ENCODE measurements around the gene ARL2BP.

Gene ARL2BP

GRCh38 chr16:57235128-57236021 is 9.7 kb upstream of the ARL2BP start:
- DNase-seq (ENCODE audit: low read depth in 2 of 3, low spot score in 2 of 3) = no peak

- DNase-seq (ENCODE audit: low read depth in 2 of 3, low spot score in 2 of 3) = no peak
These were observed 9.1 kb upstream of the ARL2BP start for GRCh38 chr16:57236022-57236350.

- no peak for DNase-seq (ENCODE audit: low read depth in 2 of 3, low spot score in 2 of 3)
These were observed 6.4 kb upstream of the ARL2BP start for GRCh38 chr16:57238682-57239081.

GRCh38 chr16:57239107-57239506 is 6.0 kb upstream of the ARL2BP start:
- DNase-seq (ENCODE audit: low read depth in 2 of 3, low spot score in 2 of 3) = no peak

GRCh38 chr16:57240851-57241250 is 4.2 kb upstream of the ARL2BP start:
- DNase-seq (ENCODE audit: low read depth in 2 of 3, low spot score in 2 of 3) = no peak

- DNase-seq (ENCODE audit: low read depth in 2 of 3, low spot score in 2 of 3) = no peak
These were observed 2.4 kb upstream of the ARL2BP start for GRCh38 chr16:57242650-57243049.

- DNase-seq (ENCODE audit: low read depth in 2 of 3, low spot score in 2 of 3) = no peak
These were observed 644 bp upstream of the ARL2BP start for GRCh38 chr16:57244463-57244766.

- no peak for DNase-seq (ENCODE audit: low read depth in 2 of 3, low spot score in 2 of 3)
These were observed 534 bp downstream of the ARL2BP start for GRCh38 chr16:57245472-57246113.

GRCh38 chr16:57251352-57251751 is 6.3 kb downstream of the ARL2BP start:
- no peak for DNase-seq (ENCODE audit: low read depth in 2 of 3, low spot score in 2 of 3)

- DNase-seq (ENCODE audit: low read depth in 2 of 3, low spot score in 2 of 3) = no peak
These were observed 7.2 kb downstream of the ARL2BP start for GRCh38 chr16:57252148-57252721.

GRCh38 chr16:57253466-57253865 is 8.4 kb downstream of the ARL2BP start:
- no peak for DNase-seq (ENCODE audit: low read depth in 2 of 3, low spot score in 2 of 3)

GRCh38 chr16:57255686-57256415 is 10.8 kb downstream of the ARL2BP start:
- no peak for DNase-seq (ENCODE audit: low read depth in 2 of 3, low spot score in 2 of 3)

GRCh38 chr16:57256601-57257395 is 11.7 kb downstream of the ARL2BP start:
- no peak for DNase-seq (ENCODE audit: low read depth in 2 of 3, low spot score in 2 of 3)

GRCh38 chr16:57257455-57258070 is 12.5 kb downstream of the ARL2BP start:
- no peak for DNase-seq (ENCODE audit: low read depth in 2 of 3, low spot score in 2 of 3)

- DNase-seq (ENCODE audit: low read depth in 2 of 3, low spot score in 2 of 3) = no peak
These were observed 13.3 kb downstream of the ARL2BP start for GRCh38 chr16:57258226-57258909.

GRCh38 chr16:57258910-57259475 is 13.9 kb downstream of the ARL2BP start:
- DNase-seq (ENCODE audit: low read depth in 2 of 3, low spot score in 2 of 3) = no peak

GRCh38 chr16:57260294-57260929 is 15.4 kb downstream of the ARL2BP start:
- DNase-seq (ENCODE audit: low read depth in 2 of 3, low spot score in 2 of 3) = no peak

GRCh38 chr16:57261806-57262205 is 16.7 kb downstream of the ARL2BP start:
- no peak for DNase-seq (ENCODE audit: low read depth in 2 of 3, low spot score in 2 of 3)

GRCh38 chr16:57262841-57263540 is 17.9 kb downstream of the ARL2BP start:
- no peak for DNase-seq (ENCODE audit: low read depth in 2 of 3, low spot score in 2 of 3)

All from activated CD8-positive, alpha-beta memory T cell treated with anti-CD3 and anti-CD28 coated beads for 48 hours (primary cell).